ENCODE measurements around the gene EIF2A.

- TF ChIP-seq CTCF (conservative IDR thresholded peaks at IDR 0.05): no peak
- TF ChIP-seq ZFX (IDR thresholded peaks at IDR 0.05): no peak
Measured at GRCh38 chr3:150544041-150544440, 2.5 kb upstream of the EIF2A start.

Measured in C4-2B (cell line).